Mesothelial cell of epicardium (in vitro differentiated cells): ENCODE results near the gene BRWD1. TPM values are rescaled to one million over a fixed set of nuclear protein-coding genes. Genes with fewer than 3 reads are reported as not detected.
A peak's percentile ranks its signal among the peaks of the same experiment; 100 is the strongest.

Experiments
- DNase-seq, 2 experiments: peaks; one replicate each; pipeline ENCODE4 v3.0.0; 2021; ENCODE audit warnings: low spot score in 2 of 2; ENCODE audit not compliant: unreplicated experiment in 2 of 2
- H3K27ac Mint-ChIP-seq: 2 replicates; pipeline ENCODE4 v1.8.0; 2021; ENCODE audit warnings: mixed read lengths
- H3K27me3 Mint-ChIP-seq: 2 replicates; pipeline ENCODE4 v1.8.0; 2021; ENCODE audit warnings: low read depth, mixed read lengths
- H3K36me3 Mint-ChIP-seq: 2 replicates; pipeline ENCODE4 v1.8.0; 2021; ENCODE audit warnings: mixed read lengths
- H3K4me1 Mint-ChIP-seq: 2 replicates; pipeline ENCODE4 v1.8.0; 2021; ENCODE audit warnings: mixed read lengths
- H3K4me3 Mint-ChIP-seq: 2 replicates; pipeline ENCODE4 v1.8.0; 2021; ENCODE audit warnings: mild to moderate bottlenecking, moderate library complexity, mixed read lengths
- H3K9me3 Mint-ChIP-seq: 2 replicates; pipeline ENCODE4 v1.8.0; 2021; ENCODE audit warnings: mixed read lengths
- total RNA-seq: library from RNA; stranded (reverse); gene quantifications from 3 replicates; pipeline ENCODE4 v1.2.1, GENCODE V29; 2021
- TF ChIP-seq, protein P1 (sequence below): fragments of 200-600 bp; sonication (generic); IDR thresholded peaks from one replicate; pipeline ENCODE4 v1.5.0; 2021; ENCODE audit warnings: antibody characterized with exemption; ENCODE audit not compliant: unreplicated experiment

The BRWD1 gene
- total RNA-seq, 1 donor from 2014 or later, result 65.9 TPM

DNA sequence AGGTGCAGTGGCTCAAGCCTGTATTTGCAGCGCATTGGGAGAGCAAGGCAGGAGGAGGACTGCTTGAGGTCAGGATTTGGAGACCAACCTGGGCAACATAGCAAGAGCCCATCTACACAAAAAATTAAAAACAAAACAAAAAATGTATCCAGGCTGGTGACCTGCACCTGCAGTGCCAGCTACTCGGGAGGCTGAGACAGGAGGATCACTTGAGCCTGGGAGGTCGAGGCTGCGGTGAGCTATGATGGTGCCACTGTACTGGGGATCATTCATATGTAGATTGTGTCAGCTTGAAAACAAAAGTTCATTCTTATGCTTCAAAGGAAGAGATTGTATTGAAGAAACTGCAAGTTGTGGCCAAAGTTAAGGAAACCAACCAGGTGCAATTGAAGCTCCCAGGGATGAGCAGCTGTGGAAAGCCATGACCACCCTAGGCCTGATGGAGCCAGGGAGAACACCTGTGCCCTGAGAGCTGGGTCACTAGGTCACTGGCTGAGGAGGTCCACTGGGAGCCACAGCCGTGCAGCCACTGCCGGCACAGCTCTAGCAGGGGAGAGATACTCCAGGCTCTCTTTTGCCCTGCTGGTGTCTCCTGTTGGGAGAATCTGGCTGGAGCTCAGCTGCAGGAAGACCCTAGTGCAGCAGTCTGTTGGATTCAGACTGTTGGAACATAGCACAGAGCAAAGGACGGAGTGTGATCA is 13.3 kb upstream of the BRWD1 start:
- H3K4me1 Mint-ChIP-seq, result peaks cover 1% of the 10 kb centered on the region
- TF ChIP-seq, protein P1, sequence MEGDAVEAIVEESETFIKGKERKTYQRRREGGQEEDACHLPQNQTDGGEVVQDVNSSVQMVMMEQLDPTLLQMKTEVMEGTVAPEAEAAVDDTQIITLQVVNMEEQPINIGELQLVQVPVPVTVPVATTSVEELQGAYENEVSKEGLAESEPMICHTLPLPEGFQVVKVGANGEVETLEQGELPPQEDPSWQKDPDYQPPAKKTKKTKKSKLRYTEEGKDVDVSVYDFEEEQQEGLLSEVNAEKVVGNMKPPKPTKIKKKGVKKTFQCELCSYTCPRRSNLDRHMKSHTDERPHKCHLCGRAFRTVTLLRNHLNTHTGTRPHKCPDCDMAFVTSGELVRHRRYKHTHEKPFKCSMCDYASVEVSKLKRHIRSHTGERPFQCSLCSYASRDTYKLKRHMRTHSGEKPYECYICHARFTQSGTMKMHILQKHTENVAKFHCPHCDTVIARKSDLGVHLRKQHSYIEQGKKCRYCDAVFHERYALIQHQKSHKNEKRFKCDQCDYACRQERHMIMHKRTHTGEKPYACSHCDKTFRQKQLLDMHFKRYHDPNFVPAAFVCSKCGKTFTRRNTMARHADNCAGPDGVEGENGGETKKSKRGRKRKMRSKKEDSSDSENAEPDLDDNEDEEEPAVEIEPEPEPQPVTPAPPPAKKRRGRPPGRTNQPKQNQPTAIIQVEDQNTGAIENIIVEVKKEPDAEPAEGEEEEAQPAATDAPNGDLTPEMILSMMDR, result no peak
- no peak for DNase-seq
- no peak overlapping the region for H3K4me3 Mint-ChIP-seq
- no peaks in the 10 kb centered on the region for H3K36me3 Mint-ChIP-seq
- no peaks in the 10 kb centered on the region for H3K27me3 Mint-ChIP-seq
- H3K27ac Mint-ChIP-seq, result no peak overlapping the region
- H3K9me3 Mint-ChIP-seq, result no peaks in the 10 kb centered on the region

DNA sequence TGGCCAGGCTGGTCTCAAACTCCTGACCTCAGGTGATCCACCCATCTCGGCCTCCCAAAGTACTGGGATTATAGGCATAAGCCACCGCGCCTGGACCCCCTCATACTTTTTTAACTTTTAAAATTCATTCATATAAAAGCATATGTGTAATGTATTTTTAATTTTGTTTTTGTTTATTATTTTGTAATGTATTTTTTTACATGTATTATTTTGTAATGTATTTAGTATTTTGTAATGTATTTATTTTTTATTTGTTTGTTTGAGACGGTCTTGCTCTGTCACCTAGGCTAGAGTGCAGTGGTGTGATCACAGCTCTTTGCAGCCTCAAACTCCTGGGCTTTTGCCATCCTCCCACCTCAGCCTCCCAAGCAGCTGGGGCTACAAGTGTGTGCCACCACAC is 12.0 kb upstream of the BRWD1 start:
- TF ChIP-seq, protein P1, result no peak
- H3K4me1 Mint-ChIP-seq, result peaks cover 6% of the 10 kb centered on the region

GRCh38 chr21:39321424-39321823 is 8.0 kb upstream of the BRWD1 start:
- H3K27ac Mint-ChIP-seq, result peak overlapping the region; percentile 1
- no peak overlapping the region for H3K4me3 Mint-ChIP-seq
- H3K27me3 Mint-ChIP-seq, result no peaks in the 10 kb centered on the region
- H3K36me3 Mint-ChIP-seq, result no peaks in the 10 kb centered on the region
- H3K4me1 Mint-ChIP-seq, result peaks cover 19% of the 10 kb centered on the region
- no peak for DNase-seq
- TF ChIP-seq, protein P1, result no peak
- H3K9me3 Mint-ChIP-seq, result no peaks in the 10 kb centered on the region

More for the DNA sequence above, 12.0 kb upstream of the BRWD1 start:
- no peak for DNase-seq
- Mint-ChIP-seq H3K27ac (no peak overlapping the region), H3K9me3 (no peaks in the 10 kb centered on the region), H3K4me3 (no peak overlapping the region), H3K27me3 (no peaks in the 10 kb centered on the region), H3K36me3 (no peaks in the 10 kb centered on the region)

DNA sequence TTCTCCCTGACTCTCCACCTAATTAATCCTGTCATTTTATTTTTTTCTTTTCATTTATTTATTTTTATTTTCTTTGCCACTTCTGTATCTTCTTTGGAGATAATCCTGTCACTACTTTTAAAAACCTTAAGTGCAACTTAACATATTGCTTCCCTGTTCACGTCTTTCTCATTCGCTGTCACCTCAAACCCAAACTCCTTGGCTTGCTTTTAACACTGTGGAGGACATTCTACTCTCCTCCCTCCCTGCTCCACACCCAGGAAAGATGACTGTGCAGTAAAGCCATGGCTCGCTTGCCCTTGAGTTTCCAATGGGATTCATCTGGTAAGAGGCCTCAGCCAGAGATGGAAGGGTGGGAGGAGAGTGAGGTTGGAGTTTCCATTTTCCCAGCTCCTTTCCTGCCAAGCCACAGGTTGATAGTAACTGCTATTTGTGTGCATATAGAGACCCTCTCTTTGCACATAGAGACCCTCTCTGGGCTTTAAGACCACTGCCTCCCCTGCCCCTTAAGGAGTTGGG is 6.4 kb upstream of the BRWD1 start:
- Mint-ChIP-seq H3K4me1 (peaks cover 19% of the 10 kb centered on the region), H3K9me3 (no peaks in the 10 kb centered on the region), H3K27me3 (no peaks in the 10 kb centered on the region), H3K36me3 (no peaks in the 10 kb centered on the region), H3K4me3 (no peak overlapping the region), H3K27ac (peak overlapping the region; percentile 28)
- DNase-seq, result no peak
- TF ChIP-seq, protein P1, result no peak

GRCh38 chr21:39319251-39319756 is 5.9 kb upstream of the BRWD1 start:
- TF ChIP-seq, protein P1, result no peak
- H3K4me1 Mint-ChIP-seq, result peaks cover 23% of the 10 kb centered on the region
- H3K27ac Mint-ChIP-seq, result peak overlapping the region; percentile 28
- DNase-seq, result no peak
- no peaks in the 10 kb centered on the region for H3K27me3 Mint-ChIP-seq
- no peak overlapping the region for H3K4me3 Mint-ChIP-seq
- H3K36me3 Mint-ChIP-seq, result no peaks in the 10 kb centered on the region
- H3K9me3 Mint-ChIP-seq, result no peaks in the 10 kb centered on the region
